ENCODE results near the gene PIGL.
"Not testable (repeated sequence)": the region's sequence is repeated elsewhere in the genome, so short reads cannot be mapped to it uniquely, and the experiment has no call there.

Gene PIGL

DNA sequence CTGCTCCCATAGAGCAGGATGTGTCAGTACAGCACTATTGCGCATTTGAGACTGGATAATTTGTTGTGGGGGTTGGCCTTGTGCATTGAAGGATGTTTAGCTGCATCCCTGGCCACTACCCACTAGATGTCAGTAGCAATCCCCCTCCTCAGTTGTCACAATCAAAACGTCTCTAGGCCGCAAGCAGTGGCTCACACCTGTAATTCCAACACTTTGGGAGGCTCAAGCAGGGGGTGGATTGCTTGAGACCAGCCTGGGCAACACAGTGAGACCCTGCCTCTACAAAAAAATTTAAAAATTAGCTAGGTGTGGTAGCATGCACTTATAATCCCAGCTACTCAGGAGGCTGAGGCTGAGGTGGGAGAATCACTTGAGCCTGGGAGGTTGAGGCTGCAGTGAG is 87.8 kb downstream of the PIGL start:
- DNase-seq (ENCODE audit: low read depth in 2 of 3, low spot score in 1 of 3) = no peak

DNA sequence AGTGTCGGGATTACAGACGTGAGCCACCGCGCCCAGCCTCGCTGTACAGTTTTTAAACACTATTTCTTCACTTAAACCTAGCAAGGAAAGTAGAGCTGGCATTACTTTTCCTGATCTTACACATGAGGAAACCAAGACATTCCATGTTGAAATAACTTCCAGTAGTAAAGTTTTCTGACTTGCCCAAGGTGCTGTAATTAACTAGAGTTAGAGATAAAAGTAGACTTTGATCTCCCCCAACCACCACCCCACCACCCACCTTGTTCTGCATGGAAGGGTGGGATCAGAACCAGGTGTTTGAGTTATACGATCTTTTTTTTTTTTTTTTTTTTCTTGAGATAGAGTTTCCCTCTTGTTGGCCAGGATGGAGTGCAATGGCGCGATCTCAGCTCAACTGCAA is 89.2 kb downstream of the PIGL start:
- DNase-seq (ENCODE audit: low read depth in 2 of 3, low spot score in 1 of 3) = no peak

- not testable (repeated sequence) for DNase-seq (ENCODE audit: low read depth in 2 of 3, low spot score in 1 of 3)
Measured at GRCh38 chr17:16312061-16312460, 95.1 kb downstream of the PIGL start.

- no peak for DNase-seq (ENCODE audit: low read depth in 2 of 3, low spot score in 1 of 3)
Measured at GRCh38 chr17:16313139-16314090, 96.4 kb downstream of the PIGL start.

DNA sequence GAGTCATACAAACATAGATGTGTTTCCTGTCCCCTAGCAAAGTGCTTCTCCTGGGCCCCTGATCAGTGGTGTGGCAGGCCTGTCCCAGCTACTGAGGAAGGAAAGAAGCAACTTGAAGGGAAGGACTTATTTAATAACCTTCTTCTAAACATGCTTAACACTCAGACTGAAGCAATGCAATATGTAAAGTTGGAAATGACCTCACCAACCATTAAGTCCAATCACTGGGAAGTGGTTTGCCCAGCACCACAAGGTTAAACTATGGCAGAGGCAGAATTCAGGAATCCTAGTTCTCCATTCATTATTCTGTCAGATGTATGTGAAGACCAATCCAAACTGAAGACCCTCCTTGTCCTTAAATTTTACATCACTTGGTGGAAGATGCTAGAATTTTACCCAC is 97.2 kb downstream of the PIGL start:
- no peak for DNase-seq (ENCODE audit: low read depth in 2 of 3, low spot score in 1 of 3)

GRCh38 chr17:16314859-16315258 is 97.8 kb downstream of the PIGL start:
- no peak for DNase-seq (ENCODE audit: low read depth in 2 of 3, low spot score in 1 of 3)

- no peak for DNase-seq (ENCODE audit: low read depth in 2 of 3, low spot score in 1 of 3)
Measured at GRCh38 chr17:16319969-16320368, 103.0 kb downstream of the PIGL start.

DNA sequence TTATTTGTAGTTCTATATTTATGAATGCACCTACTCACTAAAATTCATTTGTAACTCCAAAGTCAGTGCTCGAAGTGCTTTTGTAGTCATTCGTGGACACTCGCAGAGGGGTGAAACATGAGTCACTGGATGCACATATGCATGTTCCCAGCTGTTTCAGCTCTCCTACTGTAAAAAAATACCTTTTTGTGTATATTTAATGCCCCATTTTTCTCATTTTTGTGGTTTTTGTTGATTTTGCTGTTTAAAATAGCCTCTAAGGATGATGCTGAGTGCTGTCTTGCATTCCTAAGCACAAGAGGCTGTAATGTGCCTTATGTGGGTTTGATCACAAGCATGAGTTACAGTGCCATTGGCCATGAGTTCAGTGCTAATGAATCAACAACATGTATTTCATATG is 105.6 kb downstream of the PIGL start:
- no peak for DNase-seq (ENCODE audit: low read depth in 2 of 3, low spot score in 1 of 3)

DNA sequence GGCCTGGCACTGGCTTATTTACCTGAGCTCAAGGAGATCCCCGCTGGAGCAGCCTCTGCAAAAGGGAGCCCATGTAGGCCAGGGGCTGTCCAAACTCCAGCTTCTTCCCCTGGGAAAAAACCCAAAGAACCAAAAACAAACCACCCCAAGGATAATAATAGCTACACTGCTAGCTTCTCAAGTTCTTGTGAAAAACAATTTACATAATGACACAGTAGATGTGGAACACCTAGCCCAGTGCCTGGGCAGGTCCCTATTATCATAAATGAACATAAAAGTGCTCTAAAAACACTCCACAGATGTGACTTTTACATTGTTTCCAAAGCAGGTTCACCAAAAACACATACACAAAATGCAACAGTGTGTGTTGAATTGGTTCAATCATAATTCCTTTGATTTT is 109.0 kb downstream of the PIGL start:
- no peak for DNase-seq (ENCODE audit: low read depth in 2 of 3, low spot score in 1 of 3)

DNA sequence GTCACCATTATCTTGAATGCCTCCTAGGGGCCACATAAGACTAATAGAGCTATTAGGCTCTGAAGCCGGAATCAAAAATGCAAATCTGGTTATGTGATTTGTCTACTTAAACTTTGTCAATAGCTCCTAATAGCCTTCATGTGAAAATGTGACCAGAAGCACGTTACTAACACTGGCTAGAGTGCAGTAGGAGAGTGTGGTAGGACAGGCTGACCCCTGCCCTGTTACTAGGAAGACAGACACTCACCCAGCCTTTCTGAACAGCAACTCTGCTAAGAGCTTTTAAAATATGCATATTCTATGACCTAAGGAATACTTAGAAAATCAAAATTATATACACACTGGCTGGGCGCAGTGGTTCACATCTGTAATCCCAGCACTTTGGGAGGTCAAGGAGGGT is 110.0 kb downstream of the PIGL start:
- DNase-seq (ENCODE audit: low read depth in 2 of 3, low spot score in 1 of 3) = no peak

GRCh38 chr17:16328997-16329396 is 112.0 kb downstream of the PIGL start:
- no peak for DNase-seq (ENCODE audit: low read depth in 2 of 3, low spot score in 1 of 3)

DNA sequence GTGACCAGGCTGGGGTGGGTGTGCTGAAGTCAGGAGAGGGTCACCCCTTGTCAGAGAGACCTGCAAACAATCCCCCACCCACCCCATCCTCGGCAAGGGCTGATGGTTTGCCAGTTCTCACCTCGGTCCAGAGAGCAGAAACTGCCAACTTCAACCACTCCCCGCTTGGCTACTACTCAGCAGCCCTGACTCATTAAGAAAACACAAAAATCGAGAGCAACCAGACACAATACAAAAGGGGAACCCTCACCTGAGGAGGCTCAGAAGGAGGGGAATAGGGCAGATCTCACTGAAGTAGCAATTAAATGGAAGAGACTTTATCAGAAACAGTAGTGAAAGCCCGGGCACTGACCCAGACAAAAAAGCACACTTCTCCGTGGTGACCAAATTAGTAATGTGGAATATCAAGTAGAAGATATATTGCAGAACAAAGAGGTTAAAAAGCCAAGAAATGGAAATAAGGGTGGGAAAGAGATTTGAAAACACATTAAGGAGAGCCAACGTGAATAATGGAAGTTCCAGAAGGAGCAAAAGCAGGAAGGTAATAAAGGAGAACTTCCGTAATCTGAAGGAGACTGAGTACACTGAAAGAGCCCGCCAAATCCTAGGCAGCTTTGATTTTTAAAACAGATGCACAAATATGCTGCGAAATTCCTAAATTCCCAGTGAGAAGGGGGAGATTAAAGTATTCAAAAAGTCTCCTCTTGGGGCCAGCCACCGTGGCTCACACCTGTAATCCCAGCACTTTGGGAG is 112.7 kb downstream of the PIGL start:
- no peak for DNase-seq (ENCODE audit: low read depth in 2 of 3, low spot score in 1 of 3)

DNA sequence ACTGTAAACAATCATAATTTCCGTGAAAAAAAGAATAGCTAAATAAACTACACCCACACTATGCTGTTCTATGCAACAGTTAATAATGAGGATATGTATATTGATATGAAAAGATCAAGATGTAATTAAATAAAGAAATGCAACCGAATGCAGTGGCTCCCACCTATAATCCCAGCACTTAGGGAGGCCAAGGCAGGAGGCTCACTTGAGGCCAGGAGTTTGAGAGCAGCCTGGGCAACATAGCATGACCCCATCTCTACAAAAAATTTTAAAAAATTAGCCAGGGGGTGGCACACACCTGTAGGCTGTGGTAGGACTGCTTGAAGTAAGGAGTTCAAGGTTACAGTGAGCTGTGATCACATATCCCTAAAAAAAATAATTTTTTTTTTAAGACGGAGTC is 121.4 kb downstream of the PIGL start:
- DNase-seq (ENCODE audit: low read depth in 2 of 3, low spot score in 1 of 3) = no peak

DNA sequence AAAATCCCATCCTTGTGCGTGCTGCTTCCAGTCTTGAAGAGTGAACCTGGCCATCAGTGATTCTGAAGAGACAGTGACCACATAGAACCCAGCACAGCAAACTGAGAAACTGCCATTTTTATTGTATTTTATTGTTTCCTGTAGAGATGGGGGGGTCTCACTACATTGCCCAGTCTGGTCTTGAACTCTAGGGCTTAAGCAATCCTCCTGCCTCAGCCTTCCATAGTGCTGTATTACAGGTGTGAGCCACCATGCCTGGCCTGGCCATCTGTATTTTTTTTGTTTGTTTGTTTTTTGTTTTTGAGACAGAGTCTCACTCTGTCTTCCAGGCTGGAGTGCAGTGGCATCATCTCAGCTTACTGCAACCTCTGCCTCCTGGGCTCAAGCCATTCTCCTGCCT is 122.4 kb downstream of the PIGL start:
- DNase-seq (ENCODE audit: low read depth in 2 of 3, low spot score in 1 of 3) = no peak

GRCh38 chr17:16339959-16340358 is 122.9 kb downstream of the PIGL start:
- DNase-seq (ENCODE audit: low read depth in 2 of 3, low spot score in 1 of 3) = no peak

DNA sequence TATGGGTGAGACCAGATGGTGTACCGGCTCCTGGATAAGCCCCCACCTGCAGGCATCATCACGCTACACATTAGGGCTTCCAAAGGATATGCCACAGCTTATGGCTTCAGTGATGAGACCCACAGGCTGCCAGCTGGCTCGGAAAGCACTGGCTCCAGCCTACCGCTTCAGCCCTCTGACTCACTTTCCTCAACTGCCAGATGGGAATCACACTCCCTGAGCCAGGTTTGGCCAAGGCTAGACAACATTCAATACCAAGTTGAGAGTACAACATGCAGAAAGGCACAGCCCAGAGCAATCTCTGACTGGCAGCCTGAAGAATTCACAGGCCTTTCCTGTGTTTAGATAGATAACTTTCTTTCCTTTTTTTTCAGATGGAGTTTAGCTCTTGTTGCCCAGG is 126.0 kb downstream of the PIGL start:
- no peak for DNase-seq (ENCODE audit: low read depth in 2 of 3, low spot score in 1 of 3)

GRCh38 chr17:16343569-16343968 is 126.6 kb downstream of the PIGL start:
- DNase-seq (ENCODE audit: low read depth in 2 of 3, low spot score in 1 of 3) = no peak

GRCh38 chr17:16345565-16345964 is 128.6 kb downstream of the PIGL start:
- no peak for DNase-seq (ENCODE audit: low read depth in 2 of 3, low spot score in 1 of 3)

GRCh38 chr17:16346721-16347271 is 129.8 kb downstream of the PIGL start:
- no peak for DNase-seq (ENCODE audit: low read depth in 2 of 3, low spot score in 1 of 3)

- no peak for DNase-seq (ENCODE audit: low read depth in 2 of 3, low spot score in 1 of 3)
Measured at GRCh38 chr17:16348586-16348985, 131.6 kb downstream of the PIGL start.

DNA sequence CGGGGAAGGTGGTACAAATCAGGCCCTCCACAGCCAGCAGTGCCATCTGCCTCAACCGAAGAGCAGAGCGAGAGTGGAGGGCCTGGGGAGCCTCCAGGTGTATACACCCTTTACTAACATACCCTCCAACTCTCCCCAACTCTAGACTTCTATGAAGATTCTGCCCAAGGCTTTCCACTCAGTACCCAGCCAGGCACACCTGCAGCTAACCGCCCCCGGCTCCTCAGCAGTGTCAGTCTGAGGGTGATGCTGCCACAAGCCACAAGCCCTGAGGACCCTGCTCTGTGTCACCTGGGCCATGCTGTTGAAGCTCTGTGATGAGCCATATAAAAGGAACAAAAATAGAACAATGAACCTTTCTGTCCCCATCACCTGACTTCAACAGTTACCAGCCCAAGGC is 132.4 kb downstream of the PIGL start:
- DNase-seq (ENCODE audit: low read depth in 2 of 3, low spot score in 1 of 3) = no peak

GRCh38 chr17:16351831-16352230 is 134.8 kb downstream of the PIGL start:
- DNase-seq (ENCODE audit: low read depth in 2 of 3, low spot score in 1 of 3) = no peak
